Measurements from ENCODE around the gene APBA1.

The APBA1 gene

DNA sequence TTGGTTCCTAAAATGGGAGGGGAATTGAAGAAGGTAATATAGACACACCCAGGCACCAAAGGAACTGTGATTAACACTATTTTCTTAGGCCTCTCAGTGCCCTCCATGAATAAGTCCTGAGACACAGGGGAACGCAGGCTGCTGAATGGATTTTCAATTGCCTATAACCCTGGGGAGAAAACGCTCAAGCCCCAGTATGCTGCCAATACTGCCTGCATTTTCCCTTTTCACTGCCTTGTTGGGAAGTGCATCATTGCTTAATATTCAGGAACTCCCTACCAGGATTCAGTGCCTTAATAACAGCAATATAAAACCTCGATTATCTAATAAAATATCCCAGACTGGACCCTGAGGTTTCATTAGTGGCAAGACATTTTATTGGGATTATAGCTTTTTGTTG lies 25.4 kb downstream of the APBA1 start:
- peaks cover 16% of the 10 kb centered on the region for H3K36me3 ChIP-seq (replicated peaks)
- peaks cover 22% of the 10 kb centered on the region for H3K4me1 ChIP-seq
- peaks cover 2% of the 10 kb centered on the region; the same call in 1 of the 2 replicates for H3K9me3 ChIP-seq
- in situ Hi-C loops (cut with MboI; ENCODE audit: low sequenced_read_pairs) = no loop called here
- H3K27me3 ChIP-seq (ENCODE audit: low read depth) = no peaks in the 10 kb centered on the region
- H3K4me3 ChIP-seq = no peak overlapping the region
- no peak for DNase-seq (ENCODE audit: low spot score in 2 of 2)

DNA sequence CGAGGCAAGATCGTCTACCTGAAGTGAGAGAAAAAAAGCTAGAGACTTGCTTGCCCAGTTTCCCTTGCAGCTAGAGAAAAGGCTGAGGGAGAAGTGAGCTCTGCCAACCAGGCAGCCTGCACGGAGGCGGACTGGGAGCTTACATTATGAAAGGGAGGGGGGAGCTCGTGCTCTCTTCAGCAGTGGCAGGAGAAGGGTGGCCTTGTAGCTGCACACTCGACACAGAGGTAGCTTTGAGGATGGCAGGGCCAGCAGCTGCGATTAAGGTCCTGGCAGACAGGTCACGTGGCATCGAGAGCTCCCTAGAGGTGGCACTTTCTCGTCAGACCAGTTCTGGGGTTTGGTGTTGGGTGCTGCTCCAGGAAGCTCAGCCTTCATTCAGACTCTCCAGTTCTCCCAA lies 26.7 kb downstream of the APBA1 start:
- Histone ChIP-seq H3K4me1 (peaks cover 22% of the 10 kb centered on the region), H3K9me3 (peaks cover 2% of the 10 kb centered on the region; the same call in 1 of the 2 replicates), H3K27me3 (ENCODE audit: low read depth) (no peaks in the 10 kb centered on the region), H3K36me3 (replicated peaks) (peaks cover 16% of the 10 kb centered on the region), H3K4me3 (no peak overlapping the region)
- DNase-seq (ENCODE audit: low spot score in 2 of 2) = no peak
- in situ Hi-C loops (cut with MboI; ENCODE audit: low sequenced_read_pairs) = no loop called here

DNA sequence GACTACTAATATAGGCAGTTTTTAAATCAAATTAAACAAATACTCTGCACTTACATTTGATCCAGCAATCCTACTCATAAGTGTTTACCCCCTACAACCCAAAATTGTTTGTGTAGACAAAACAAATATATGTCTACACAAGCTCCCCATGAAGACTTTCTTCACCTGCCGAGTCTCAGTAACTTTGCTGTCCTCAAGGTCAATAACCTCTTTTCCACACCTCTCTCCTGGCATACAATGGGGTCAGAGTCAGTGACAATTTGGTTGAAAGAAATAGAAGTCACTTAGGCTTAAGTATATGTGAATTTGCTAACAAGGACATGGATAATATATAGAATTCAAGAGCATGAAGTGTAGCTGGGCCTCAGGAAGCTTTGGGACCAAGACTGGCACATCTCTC lies 29.1 kb downstream of the APBA1 start:
- Histone ChIP-seq H3K36me3 (replicated peaks) (peaks cover 16% of the 10 kb centered on the region), H3K27me3 (ENCODE audit: low read depth) (no peaks in the 10 kb centered on the region), H3K4me3 (no peak overlapping the region), H3K9me3 (peaks cover 2% of the 10 kb centered on the region; the same call in 1 of the 2 replicates), H3K4me1 (peaks cover 9% of the 10 kb centered on the region)
- in situ Hi-C loops (cut with MboI; ENCODE audit: low sequenced_read_pairs) = no loop called here
- DNase-seq (ENCODE audit: low spot score in 2 of 2) = no peak

DNA sequence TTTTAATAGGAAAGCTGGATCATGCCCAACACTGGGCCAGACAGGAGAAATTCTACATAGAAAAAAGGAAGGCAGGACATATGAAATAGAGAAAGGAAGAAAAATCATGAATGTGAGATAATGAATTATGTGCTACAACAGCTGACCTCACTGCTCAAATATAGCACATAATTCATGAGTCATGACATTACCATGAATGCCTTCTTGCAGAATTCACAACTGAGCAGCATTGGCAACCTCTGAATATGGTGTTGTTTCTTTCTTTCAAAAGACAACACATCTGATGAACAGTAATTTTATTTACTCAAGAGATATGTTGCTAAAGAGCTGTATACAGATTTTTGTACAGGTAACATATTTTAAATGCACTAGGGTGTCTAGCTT lies 34.4 kb downstream of the APBA1 start:
- no peaks in the 10 kb centered on the region for H3K4me1 ChIP-seq
- peaks cover 2% of the 10 kb centered on the region; the same call in 1 of the 2 replicates for H3K9me3 ChIP-seq
- H3K27me3 ChIP-seq (ENCODE audit: low read depth) = no peaks in the 10 kb centered on the region
- DNase-seq (ENCODE audit: low spot score in 2 of 2) = no peak
- H3K4me3 ChIP-seq = no peak overlapping the region
- no peaks in the 10 kb centered on the region; the same call in 1 of the 2 replicates for H3K36me3 ChIP-seq (replicated peaks)
- in situ Hi-C loops (cut with MboI; ENCODE audit: low sequenced_read_pairs) = no loop called here

DNA sequence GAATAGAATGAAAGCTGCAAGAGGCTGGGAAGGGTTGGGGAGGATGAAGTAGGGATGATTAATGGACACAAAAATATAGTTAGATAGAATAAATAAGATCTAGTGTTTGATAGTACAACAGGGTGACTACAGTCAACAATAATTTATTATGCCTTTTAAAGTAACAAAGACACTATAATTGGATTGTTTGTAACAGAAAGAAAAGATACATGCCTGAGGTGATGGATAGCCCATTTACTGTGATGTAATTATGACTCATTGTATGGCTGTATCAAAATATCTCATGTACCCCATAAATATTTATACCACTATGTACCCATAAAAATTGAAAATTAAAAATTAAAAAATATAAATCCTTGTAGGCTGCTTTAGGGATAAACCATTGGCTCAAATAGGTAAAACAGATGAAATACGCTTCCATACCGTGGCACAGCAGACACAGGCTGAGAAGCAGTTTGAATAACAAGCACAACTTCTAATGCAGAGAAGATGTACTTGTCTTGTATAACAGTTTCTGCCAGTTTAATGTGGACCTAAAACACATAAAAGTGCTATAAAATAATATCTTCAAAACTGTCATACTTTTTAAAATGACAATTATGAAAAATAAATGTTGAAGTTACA lies 34.9 kb downstream of the APBA1 start:
- no peak for DNase-seq (ENCODE audit: low spot score in 2 of 2)
- H3K4me1 ChIP-seq = no peaks in the 10 kb centered on the region
- peaks cover under 1% of the 10 kb centered on the region; the same call in 1 of the 2 replicates for H3K9me3 ChIP-seq
- no peak overlapping the region for H3K4me3 ChIP-seq
- H3K36me3 ChIP-seq (replicated peaks) = peaks cover 3% of the 10 kb centered on the region; the same call in 1 of the 2 replicates
- in situ Hi-C loops (cut with MboI; ENCODE audit: low sequenced_read_pairs) = no loop called here
- H3K27me3 ChIP-seq (ENCODE audit: low read depth) = no peaks in the 10 kb centered on the region

DNA sequence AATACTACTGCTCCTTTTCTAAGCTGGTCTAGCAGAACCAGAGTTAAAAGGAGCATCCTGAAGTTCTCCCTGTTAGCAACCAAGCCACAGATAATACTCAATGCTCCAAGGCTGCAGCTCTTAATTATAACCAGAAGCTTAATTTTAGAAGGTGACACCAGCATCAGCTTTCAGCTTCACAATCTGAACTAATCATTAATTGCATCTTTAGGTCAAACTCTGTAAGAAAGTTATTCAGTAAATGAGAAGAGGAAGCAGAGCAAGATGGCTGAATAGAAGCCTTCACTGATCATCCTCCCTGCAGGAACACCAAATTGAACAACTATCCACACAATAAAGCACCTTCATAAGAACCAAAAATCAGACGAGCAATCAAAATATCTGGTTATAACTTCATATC lies 38.5 kb downstream of the APBA1 start:
- in situ Hi-C loops (cut with MboI; ENCODE audit: low sequenced_read_pairs) = no loop called here
- no peaks in the 10 kb centered on the region for H3K9me3 ChIP-seq
- H3K27me3 ChIP-seq (ENCODE audit: low read depth) = no peaks in the 10 kb centered on the region
- peaks cover 4% of the 10 kb centered on the region; the same call in 1 of the 2 replicates for H3K36me3 ChIP-seq (replicated peaks)
- no peak overlapping the region for H3K4me3 ChIP-seq
- no peaks in the 10 kb centered on the region for H3K4me1 ChIP-seq
- no peak for DNase-seq (ENCODE audit: low spot score in 2 of 2)

DNA sequence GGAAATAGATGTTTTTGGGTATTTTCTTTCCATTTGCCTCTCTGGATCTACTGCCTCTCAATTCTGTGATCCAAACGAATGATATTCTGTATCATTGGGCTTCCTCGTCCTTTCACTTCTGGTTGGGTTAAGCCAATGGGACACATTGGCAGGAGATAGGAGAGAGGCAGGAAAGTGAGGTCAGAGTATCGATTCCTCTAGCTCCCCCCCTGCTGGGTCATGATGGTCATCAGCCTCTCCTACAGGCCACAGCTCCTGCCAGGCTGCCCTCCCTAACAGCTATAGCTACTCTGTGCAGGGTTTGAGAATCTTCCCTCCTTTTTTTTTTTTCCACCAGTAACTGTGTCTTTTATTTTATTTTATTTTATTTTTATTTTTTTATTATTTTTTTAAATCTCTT lies 39.4 kb downstream of the APBA1 start:
- Histone ChIP-seq H3K9me3 (no peaks in the 10 kb centered on the region), H3K36me3 (replicated peaks) (peaks cover 4% of the 10 kb centered on the region; the same call in 1 of the 2 replicates), H3K27me3 (ENCODE audit: low read depth) (no peaks in the 10 kb centered on the region), H3K4me3 (no peak overlapping the region), H3K4me1 (0 out of 2 replicates have a peak, but pooled peaks cover under 1% of the 10 kb centered on the region)
- no peak for DNase-seq (ENCODE audit: low spot score in 2 of 2)
- in situ Hi-C loops (cut with MboI; ENCODE audit: low sequenced_read_pairs) = no loop called here

DNA sequence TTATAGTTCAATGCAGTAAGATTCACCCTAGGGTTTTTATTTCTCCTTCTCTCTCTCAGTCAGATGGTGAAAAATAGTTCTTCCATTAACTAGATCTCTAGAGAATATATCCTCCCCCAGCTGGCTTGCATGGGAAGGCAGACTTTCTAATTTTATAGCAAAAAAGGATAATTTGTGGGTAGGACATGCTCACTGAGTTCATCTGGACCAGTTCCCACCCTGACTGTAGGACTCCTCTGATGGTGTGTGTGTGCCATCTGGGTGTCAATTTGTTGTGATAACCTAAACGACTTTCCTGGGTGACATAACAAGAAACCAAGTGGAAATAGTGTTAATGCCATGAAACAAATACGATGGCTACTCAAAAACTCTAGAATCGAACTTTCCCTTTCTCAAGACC lies 44.9 kb downstream of the APBA1 start:
- in situ Hi-C loops (cut with MboI; ENCODE audit: low sequenced_read_pairs) = no loop called here
- H3K27me3 ChIP-seq (ENCODE audit: low read depth) = no peaks in the 10 kb centered on the region
- no peak for DNase-seq (ENCODE audit: low spot score in 2 of 2)
- peaks cover 39% of the 10 kb centered on the region for H3K4me1 ChIP-seq
- peaks cover under 1% of the 10 kb centered on the region; the same call in 1 of the 2 replicates for H3K36me3 ChIP-seq (replicated peaks)
- no peaks in the 10 kb centered on the region for H3K9me3 ChIP-seq
- H3K4me3 ChIP-seq = no peak overlapping the region

DNA sequence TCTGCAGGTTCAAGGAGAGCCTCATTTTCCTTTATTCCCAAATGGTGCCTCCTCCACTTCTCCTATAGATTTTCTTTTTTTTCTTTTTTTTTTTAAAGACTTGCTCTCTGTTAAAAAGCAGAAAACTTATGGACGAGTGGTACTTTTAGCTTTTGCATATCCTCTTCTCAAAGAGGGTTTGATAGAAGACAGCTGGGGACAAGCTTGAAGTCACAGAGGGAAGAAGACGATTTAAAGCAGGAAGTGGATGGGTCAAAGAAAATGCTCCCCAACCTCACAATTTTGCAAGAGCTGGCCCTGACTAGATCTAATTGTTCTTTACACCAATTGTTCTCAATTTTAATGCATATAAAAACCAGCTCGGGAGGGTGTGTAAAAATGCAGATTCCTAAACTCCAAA lies 48.9 kb downstream of the APBA1 start:
- H3K4me1 ChIP-seq = peaks cover 39% of the 10 kb centered on the region
- in situ Hi-C loops (cut with MboI; ENCODE audit: low sequenced_read_pairs) = no loop called here

DNA sequence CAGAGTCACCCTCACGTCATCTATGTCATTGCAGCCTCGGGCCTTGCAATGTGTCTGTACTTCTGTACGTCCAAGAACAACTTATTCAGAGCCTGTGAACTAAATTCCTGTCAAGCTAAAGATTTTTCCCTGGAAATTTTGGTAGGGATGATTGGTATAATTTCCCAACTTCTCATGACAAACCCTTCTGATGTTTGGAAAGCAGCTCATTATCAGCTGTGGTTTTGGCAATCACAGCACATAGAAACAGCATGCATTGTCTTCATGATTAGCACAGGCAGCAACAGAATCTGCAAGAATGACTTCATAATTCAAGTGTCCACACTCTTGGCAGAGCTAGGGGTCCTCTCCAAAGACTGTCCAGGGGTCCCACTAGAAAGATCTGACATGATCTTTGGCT lies 49.5 kb downstream of the APBA1 start:
- no peak overlapping the region for H3K4me3 ChIP-seq
- no peaks in the 10 kb centered on the region for H3K9me3 ChIP-seq
- in situ Hi-C loops (cut with MboI; ENCODE audit: low sequenced_read_pairs) = no loop called here
- H3K36me3 ChIP-seq (replicated peaks) = peaks cover 6% of the 10 kb centered on the region; the same call in 1 of the 2 replicates
- H3K27me3 ChIP-seq (ENCODE audit: low read depth) = no peaks in the 10 kb centered on the region
- no peak for DNase-seq (ENCODE audit: low spot score in 2 of 2)
- H3K4me1 ChIP-seq = peaks cover 38% of the 10 kb centered on the region

More for the DNA sequence above, 48.9 kb downstream of the APBA1 start:
- no peaks in the 10 kb centered on the region for H3K27me3 ChIP-seq (ENCODE audit: low read depth)
- H3K36me3 ChIP-seq (replicated peaks) = peaks cover 6% of the 10 kb centered on the region; the same call in 1 of the 2 replicates
- no peak for DNase-seq (ENCODE audit: low spot score in 2 of 2)
- H3K4me3 ChIP-seq = no peak overlapping the region
- H3K9me3 ChIP-seq = no peaks in the 10 kb centered on the region

DNA sequence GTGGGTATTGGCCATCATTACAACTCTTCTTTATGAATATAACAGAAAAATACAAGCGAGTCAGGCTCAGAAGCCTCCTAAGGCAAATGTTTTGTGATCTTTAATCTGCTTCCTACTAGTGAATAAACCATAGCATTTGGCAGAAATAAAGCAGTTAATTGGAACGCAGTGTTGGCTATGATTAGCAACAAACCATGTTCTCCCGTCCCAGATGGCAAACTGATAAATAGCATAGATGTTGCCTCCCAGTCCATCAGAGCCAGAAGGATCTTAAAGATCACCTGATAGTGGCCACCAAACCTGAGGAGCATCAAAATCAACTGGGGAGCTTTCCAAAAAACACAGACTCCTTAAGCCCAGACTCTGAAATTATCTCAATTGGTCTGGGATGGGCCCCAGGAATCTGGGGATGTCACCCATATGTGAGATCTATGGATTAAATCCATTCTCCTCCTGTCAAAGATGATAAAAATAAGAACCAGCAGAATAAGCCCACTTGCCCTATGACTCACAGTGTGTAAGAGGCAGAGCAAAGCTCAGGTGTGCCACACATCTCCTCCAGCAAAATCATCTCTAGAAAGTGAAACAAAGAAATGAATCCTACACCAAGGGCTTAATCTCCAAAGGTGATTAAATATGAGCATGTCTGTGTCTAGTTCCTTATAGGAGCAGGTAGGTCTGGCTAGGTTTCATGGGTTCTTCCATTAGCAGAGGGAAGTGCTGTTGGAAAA lies 50.3 kb downstream of the APBA1 start:
- in situ Hi-C loops (cut with MboI; ENCODE audit: low sequenced_read_pairs) = no loop called here
- Histone ChIP-seq H3K4me1 (peaks cover 30% of the 10 kb centered on the region), H3K4me3 (no peak overlapping the region), H3K27me3 (ENCODE audit: low read depth) (no peaks in the 10 kb centered on the region), H3K9me3 (no peaks in the 10 kb centered on the region), H3K36me3 (replicated peaks) (peaks cover 6% of the 10 kb centered on the region)
- no peak for DNase-seq (ENCODE audit: low spot score in 2 of 2)

DNA sequence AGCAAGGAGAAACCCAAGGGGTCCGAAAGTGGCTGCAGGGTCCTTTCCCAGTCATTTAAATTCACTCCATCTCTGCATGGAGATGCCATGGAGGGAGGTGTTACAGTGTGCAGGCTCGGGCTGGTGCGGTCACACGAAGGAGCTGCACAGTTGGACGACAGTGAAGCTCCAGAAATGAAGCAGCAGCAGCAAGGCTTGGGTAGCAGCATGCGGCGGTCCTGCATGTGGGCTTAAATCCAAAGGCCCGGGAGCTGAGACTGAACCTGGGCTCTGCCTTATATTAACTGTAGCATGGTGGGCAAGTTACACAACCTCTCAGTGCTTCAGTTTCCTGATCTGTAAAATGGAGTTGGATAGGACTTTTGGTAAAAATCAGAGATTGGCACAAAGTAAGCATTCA lies 51.4 kb downstream of the APBA1 start:
- no peak overlapping the region for H3K4me3 ChIP-seq
- in situ Hi-C loops (cut with MboI; ENCODE audit: low sequenced_read_pairs) = no loop called here
- no peaks in the 10 kb centered on the region for H3K27me3 ChIP-seq (ENCODE audit: low read depth)
- H3K4me1 ChIP-seq = peaks cover 22% of the 10 kb centered on the region
- H3K36me3 ChIP-seq (replicated peaks) = peaks cover 6% of the 10 kb centered on the region
- DNase-seq (ENCODE audit: low spot score in 2 of 2) = no peak
- no peaks in the 10 kb centered on the region for H3K9me3 ChIP-seq

DNA sequence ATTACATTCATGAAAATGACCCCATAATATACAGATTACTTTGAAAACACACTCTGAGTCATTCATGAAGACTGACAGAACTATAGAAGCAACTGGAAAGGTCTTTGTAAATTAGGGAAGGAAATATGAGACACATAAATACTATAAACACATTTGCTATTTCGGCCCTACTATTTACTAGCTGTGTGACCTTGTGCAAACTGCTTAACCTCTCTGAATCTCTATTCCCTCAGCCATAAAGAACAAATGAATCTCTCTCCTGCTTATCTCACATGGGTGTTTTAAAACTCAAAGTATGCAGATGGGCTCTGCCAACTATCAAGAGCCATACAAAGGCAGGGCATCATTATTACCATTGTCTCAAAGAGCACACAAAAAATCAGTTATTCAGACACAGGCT lies 52.9 kb downstream of the APBA1 start:
- no peak for DNase-seq (ENCODE audit: low spot score in 2 of 2)
- in situ Hi-C loops (cut with MboI; ENCODE audit: low sequenced_read_pairs) = no loop called here
- H3K36me3 ChIP-seq (replicated peaks) = peaks cover 6% of the 10 kb centered on the region
- H3K4me3 ChIP-seq = no peak overlapping the region
- peaks cover 9% of the 10 kb centered on the region for H3K4me1 ChIP-seq
- H3K27me3 ChIP-seq (ENCODE audit: low read depth) = no peaks in the 10 kb centered on the region
- H3K9me3 ChIP-seq = no peaks in the 10 kb centered on the region

DNA sequence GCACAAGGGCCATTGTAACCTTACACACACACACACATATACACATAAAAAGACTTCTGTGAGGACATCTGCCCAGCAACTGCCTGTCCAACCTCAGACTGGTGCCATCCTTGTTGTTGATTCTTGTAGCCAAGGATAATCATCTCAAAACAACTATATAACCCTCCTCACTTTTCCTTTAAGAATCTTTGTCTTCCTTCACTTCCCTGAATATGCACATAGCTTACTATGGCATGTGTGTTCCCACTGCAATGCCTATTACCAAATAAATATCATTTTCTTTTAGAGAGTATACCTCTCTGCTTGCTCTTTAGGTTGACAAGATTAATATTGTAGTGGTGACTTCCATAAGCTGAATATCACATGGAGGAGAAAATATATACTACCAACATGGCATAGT lies 55.2 kb downstream of the APBA1 start:
- Histone ChIP-seq H3K4me3 (no peak overlapping the region), H3K27me3 (ENCODE audit: low read depth) (no peaks in the 10 kb centered on the region), H3K4me1 (no peaks in the 10 kb centered on the region), H3K9me3 (no peaks in the 10 kb centered on the region), H3K36me3 (replicated peaks) (peaks cover 6% of the 10 kb centered on the region)
- DNase-seq (ENCODE audit: low spot score in 2 of 2) = no peak
- in situ Hi-C loops (cut with MboI; ENCODE audit: low sequenced_read_pairs) = no loop called here
